ENCODE measurements around the gene VTCN1.

- TF ChIP-seq CTCF (IDR thresholded peaks at IDR 0.05; ENCODE audit: low read length) (no peak), EZH2 (optimal IDR thresholded peaks at IDR 0.05; ENCODE audit: low read depth, low read length) (no peak), EZH2phosphoT487 (IDR thresholded peaks at IDR 0.05; ENCODE audit: low read length) (no peak)
These were observed 105.0 kb downstream of the VTCN1 start for GRCh38 chr1:117105722-117106121.
